T-helper 22 cell (primary cell): ENCODE data around the gene OR2M5.

Source experiments
- DNase-seq: peaks from one replicate; pipeline ENCODE4 v3.0.0-alpha.2; 2020; ENCODE audit warnings: low read depth

Gene OR2M5, protein sequence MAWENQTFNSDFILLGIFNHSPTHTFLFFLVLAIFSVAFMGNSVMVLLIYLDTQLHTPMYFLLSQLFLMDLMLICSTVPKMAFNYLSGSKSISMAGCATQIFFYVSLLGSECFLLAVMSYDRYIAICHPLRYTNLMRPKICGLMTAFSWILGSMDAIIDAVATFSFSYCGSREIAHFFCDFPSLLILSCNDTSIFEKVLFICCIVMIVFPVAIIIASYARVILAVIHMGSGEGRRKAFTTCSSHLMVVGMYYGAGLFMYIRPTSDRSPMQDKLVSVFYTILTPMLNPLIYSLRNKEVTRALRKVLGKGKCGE

DNA sequence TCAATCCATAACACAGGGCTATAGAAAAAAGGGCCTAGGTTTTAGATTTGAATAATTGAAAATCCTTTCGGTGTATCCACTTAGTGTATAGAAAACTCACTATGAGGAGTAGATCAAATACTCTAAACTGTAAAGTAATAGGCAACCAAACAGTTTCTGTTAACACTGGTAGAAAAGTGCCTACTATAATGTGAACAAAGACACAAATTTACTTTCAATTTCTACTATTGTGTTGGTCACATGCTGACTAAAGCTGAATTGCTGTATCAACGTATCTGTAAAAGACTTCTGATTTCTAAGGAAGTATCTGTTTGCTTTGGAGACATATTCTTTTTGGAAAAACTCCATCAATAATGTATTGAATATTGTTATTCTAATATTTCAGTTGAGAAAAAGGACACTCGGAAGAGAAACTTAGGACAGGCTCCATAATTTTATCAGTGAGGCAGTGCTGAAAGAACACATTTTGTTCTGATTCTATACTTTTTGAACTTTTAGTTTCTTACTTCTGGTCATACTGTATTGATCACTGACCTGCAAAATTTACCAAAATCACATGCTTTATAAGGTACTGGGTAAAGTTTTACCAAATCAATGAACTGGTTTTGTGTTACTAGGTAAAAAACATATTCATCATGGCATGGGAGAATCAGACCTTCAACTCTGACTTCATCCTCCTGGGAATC lies at the start of gene OR2M5:
TSS of gene OR2M5 (plus strand) at position 636 of the 686 bp plus-strand sequence. CDS start at position 636, 0 bp downstream.
- no peak for DNase-seq

DNA sequence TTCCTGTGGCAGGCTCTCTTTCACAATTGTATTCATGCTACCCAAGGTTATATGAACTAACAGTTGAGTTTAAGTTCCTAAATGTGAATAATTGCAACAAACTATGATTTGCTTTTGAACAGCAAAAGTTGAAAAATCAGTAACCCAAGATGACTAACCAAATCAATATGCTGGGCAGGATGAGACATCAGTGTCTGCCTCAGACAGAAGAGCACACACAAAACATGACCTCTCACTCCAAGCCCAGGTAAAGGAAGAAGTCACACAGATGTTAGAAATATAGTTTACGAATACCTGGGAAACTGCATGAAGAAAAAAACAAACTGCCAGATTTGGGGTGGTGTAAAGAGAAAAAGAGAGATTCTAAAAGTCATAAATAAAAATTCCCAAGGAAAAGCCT lies 46.4 kb upstream of the OR2M5 start:
- no peak for DNase-seq

DNA sequence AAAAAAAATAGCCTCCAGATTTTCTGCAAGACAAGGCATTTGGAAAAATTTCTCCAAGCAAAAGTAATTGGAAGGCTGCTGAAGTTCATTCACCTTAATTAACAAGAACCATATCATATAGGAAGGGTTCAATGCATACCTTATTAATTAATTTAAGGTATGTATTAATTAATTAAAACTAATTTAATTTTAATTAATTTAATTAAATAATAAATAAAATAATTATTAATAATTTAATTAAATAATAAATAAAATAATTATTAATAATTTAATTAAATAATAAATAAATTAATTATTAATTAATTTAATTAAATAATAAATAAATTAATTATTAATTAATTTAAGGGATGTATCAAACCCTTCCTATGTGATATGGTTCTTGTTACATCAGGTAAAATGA lies 42.1 kb upstream of the OR2M5 start:
- DNase-seq = no peak

DNA sequence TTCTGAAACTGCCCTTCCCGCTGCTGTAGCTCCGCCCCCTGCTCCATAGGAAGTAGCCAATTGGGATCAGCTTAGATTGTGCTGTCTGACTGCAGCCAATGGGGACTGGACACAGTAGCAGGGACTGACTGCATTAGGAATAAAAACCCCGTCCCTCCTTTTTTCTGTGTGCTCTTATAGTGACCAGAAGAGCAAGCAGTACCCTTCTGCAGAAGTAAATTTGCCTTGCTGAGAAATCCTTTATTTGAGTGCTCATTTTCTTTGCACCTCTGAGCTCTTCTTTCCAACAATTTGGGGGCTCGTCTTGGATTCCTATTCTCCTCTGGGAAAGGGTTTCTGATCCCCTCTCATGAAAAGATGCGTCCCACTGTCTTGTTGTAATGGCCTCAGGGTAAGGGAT lies 33.8 kb upstream of the OR2M5 start:
- no peak for DNase-seq

DNA sequence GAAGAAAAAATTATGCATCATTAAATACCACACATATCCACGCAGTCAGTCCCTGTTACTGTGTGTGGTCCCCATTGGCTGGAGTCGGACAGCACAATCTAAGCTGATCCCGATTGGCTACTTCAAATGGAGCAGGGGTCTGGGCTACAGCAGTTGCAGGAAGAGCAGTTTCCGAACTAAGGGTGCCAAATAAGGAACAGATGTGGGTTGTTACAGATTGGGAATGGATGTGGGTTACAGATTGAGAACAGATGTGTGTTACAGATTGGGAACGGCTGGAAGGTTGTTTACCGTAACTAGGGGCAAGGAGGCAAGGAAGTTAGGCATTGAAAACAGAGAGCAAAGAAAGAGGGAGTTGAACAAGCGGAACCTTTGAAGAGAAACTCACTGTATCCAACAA lies 30.1 kb upstream of the OR2M5 start:
- no peak for DNase-seq

DNA sequence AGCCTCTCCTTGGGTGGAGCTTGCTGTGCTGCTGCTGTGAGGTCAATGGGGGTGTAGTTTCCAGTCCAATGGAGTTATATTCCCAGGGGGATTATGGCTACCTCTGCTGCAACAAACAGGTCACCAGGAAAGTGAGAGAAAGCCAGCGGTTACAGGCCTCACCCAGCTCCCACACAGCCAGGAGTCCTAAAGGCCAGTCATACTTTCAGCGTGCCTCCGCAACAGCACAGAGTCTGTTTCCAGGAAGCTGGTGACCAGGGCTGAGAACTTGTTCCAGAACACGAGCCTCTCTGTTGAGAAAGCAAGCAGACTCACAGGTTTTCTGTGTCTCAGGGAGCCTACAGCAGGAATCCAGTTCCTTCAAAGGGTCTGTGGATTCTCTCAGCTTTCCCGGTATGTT lies 17.3 kb upstream of the OR2M5 start:
- DNase-seq = no peak

DNA sequence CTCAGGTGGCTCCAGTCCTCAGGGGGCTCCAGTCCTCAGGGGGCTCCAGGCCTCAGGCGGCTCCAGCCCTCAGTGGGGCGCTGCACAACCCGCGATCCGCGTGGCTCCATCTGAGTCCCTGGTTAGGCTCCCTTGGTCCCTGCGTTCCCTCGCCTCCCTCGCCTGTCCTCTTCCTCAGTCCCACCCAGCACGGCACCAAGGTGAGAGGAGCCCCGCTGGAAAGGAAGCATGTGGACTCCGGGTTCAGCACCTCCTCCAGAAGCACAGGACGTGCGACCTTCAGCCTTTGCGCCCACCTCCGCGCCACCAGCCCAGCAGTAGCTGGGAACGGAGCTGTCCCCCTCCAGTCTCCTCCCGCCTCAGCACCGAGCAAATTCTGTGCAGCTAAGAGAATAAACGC lies 8.1 kb upstream of the OR2M5 start:
- DNase-seq = no peak

DNA sequence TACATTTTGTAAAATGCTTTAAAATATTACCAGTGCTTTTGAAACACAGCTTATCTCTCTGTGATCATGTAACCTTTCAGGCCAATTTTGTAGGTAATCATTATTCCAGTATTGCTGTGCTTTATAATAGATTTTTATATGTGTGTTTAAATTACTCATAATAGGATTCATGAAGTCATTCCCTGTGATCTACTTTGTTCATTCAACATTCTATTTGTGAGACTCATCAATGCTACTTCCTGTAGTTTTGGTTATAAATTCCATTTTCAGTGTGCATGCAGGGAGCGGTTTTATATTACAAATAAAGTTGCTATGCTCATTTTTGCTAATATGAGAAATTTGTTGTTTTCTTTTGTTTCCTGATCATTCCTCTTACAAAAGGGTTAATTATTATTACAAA lies 4.1 kb upstream of the OR2M5 start:
- DNase-seq = no peak

DNA sequence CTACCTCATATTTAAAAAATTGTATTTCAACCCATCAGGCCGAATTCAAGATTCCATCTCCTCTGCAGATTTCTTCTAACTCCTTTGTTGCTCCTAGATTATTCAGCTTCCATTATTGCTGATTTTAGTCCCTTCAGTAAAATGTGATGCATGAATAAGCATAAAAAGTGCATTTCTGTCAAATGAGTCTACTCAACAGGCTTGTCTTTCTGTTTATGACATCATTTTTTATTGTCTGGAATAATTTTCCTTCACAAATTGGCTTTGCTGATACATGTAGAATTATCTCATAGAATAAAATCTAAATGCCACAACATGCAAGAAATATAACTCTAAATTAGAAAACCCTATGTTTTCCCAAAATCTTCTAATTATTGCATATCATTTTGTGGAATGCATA lies 1.6 kb upstream of the OR2M5 start:
- DNase-seq = no peak

DNA sequence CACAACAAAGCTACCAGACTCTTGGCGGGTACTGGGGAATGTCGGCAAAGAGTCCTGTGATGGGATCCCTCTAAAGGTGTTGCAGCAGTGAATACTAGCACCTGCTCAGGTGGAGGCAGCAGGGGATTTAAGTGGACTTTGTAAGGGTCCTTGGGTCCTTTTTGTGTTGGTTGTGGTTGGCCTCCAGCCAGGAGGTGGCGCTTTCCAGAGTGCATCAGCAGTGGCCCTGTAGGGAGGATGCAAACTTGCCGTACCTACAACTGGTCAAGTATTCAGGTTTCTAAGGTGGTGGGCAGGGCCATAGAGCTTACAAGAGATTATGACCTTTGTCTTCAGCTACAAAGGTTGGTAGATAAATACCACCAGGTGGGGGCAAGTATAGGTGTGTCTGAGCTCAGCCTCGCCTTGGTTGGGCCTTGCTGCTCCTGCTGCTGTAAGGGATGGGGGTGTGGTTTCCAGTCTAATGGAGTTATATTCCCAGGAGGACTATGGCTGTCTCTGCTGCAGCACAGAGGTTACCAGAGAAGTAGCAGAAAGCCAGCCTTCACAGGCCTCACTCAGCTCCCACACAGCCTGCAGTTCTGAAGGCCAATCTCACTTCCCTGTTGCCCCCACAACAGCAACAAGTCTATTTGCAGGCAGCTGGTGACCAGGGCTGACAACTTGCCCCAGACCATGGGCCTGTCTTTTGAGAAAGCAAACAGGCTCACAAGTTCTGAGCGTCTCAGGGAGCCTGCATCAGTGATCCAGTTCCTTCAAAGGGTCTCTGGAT lies 7.3 kb downstream of the OR2M5 start:
- DNase-seq = no peak

DNA sequence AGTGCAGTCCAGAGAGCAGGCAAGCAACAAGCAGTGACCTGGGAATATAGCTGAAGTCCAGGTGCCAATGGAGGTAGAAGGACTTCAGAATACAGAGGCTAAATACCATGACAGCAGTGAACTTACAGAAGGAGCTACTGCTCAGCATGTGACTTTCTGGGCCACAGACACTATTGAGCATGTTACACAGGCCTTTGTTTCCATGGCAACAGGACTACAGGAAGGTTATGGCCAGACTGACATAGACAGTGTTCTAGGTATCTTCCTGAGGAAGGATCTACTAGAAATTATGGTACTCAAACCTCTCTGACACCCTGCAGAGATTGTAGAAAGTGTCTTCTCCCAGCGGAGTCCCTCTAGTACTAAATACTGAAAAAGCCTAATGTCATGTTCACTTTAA lies 11.0 kb downstream of the OR2M5 start:
- DNase-seq = no peak

DNA sequence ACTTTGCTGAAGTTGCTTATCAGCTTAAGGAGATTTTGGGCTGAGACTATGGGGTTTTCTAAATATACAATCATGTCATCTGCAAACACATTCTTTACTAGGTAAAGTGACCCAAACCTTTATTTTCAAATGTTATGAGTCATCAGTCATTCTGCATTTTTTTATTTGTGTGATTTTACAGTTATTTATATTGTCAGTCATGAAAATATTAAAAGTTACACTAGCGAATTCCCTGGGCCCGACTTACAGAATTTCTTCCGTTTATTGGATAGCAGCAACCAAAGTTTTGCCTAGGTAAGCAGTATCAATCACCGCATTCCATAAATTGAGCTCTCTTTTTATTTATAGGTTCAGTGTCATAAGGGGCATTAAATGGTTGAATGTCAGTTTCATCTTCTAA lies 13.8 kb downstream of the OR2M5 start:
- no peak for DNase-seq

DNA sequence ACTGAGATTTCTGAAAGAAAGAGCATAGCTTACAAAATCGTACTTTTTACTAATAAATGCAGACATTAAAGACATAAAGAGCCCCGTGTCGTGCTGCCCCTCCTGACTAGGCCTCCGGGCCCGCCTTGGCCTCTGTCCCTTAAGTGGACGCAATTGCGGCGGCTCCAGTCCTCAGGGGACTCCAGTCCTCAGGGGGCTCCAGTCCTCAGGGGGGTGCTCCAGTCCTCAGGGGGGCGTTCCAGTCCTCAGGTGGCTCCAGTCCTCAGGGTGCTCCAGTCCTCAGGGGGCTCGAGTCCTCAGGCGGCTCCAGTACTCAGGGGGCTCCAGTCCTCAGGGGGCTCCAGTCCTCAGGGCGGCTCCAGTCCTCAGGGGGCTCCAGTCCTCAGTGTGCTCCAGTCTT lies 19.1 kb downstream of the OR2M5 start:
- DNase-seq = no peak

DNA sequence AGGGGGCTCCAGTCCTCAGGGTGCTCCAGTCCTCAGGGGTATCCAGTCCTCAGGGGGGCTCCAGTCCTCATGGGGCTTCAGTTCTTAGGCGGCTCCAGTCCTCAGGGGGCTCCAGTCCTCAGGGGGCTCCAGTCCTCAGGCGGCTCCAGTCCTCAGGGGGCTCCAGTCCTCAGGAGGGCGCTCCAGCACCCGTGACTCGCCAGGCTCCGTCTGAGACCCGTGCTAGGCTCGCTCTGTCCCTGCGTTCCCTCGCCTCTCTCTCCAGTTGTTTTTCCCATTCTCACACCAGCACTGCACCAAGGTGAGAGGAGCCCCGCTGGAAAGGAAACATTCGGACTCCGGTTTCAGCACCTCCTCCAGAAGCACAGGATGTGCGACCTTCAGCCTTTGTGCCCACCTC lies 20.2 kb downstream of the OR2M5 start:
- no peak for DNase-seq

DNA sequence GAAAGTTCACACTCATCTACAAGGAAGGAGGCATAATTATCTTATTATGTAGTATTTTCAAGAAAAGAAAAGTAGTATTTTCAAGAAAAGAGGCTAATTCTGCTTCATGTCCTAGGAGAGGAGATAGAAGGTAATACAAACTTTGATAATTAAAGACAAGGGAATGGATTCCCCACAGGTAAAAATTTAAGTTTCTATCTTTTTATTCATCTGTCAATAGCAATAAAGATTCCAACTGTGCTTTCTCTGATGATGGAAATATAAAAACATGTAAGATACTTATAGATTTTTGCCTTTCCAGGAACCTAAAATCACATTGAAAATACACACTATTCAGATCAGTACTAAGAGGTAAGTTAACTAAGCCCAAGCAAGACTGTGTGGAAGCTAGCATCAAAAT lies 29.6 kb downstream of the OR2M5 start, which contains the start of gene OR2M2:
TSS of gene OR2M2 (plus strand) at position 301 of the 400 bp plus-strand sequence. CDS start 5,165 bp downstream, outside the sequence.
- no peak for DNase-seq

DNA sequence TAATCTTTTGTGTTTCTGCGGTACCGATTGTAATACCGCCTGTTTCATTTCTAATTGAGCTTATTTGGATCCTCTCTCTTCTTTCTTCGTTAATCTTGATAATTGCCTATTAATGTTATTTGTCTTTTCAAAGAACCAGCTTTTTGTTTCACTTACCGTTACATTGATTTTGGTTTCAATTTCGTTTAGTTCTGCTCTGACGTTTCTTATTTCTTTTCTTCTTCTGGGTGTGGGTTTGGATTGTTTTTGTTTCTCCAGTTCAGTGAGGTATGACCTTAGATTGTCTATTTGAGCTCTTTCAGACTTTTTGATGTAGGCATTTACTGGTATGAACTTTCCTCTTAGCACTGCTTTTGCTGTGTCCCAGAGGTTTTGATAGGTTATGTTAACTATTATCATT lies 39.0 kb downstream of the OR2M5 start:
- no peak for DNase-seq

DNA sequence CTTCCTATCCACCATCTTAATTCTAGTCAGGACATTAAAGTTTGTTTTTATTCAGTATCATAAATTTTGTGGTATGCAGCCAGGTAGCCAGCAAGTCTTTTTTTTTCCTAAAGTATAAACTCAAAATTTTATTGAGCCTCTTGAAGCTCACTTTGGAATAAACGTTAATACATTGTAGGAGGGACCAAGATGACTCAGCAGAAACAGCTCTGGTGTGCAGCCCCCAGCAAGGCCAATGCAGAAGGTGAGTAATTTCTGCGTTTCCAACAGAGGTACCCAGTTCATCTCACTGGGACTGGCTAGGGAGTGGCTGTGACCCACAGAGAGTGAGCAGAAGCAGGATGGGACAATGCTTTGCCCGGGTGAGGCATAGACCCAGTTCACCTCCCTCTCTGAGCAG lies 42.4 kb downstream of the OR2M5 start:
- no peak for DNase-seq

DNA sequence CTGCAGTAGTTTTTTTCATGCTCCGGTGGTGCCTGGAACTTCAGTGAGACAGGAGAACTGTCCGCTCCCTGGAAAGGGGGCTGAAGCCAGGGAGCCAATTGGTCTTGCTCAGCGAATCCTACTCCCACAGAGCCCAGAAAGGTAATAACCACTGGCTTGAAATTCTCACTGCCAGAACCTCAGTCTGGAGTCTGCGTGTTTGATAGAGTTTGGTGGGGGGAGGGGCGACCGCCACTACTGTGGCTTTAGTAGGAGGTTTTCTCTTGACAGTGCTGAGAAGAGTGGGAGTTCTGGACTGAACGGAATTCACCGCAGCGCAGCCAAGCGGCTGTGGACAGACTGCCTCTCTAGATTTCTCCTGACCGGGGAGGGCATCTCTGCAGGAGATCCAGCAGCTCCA lies 44.1 kb downstream of the OR2M5 start:
- DNase-seq = no peak

DNA sequence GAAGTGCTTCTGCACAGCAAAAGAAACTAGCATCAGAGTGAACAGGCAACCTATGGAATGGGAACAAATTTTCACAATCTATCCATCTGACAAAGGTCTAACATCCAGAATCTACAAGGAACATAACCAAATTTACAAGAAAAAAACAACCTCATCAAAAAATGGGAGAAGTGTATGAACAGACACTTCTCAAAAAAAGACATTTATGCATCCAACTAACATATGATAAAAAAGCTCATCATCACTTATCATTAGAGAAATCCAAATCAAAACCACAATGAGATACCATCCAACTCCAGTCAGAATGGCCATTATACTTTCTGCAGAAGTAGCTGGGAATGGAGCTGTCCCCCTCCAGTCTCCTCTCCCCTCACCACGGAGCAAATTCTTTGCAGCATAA lies 49.2 kb downstream of the OR2M5 start:
- no peak for DNase-seq
